ENCODE results near the gene RSRC1.

The RSRC1 gene

DNA sequence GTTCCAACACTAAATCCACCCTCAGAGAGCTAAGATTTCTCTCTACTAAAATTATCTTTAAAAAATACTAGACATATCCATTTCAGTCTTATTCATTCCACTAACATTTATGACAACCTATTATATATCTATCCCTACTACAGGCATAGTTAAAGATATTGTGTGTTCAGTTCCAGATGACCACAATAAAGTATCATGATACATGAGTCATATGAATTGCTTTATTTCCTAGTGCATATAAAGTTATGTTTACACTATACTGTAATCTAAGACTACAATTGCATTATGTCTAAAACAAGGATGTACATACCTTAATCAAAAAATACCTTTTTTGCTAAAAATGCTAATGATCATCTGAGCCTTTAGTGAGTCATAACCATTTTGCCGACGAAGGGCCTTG lies 23.1 kb upstream of the RSRC1 start:
- H4K20me1 ChIP-seq (ENCODE audit: insufficient read depth, low read length), result no peaks in the 10 kb centered on the region
- H3K9me3 ChIP-seq (ENCODE audit: low read length), result no peaks in the 10 kb centered on the region
- no peaks in the 10 kb centered on the region for H3K36me3 ChIP-seq (ENCODE audit: insufficient read depth, low read length)
- H3F3A ChIP-seq (ENCODE audit: insufficient read depth, low read length), result no peaks in the 10 kb centered on the region
- TF ChIP-seq EZH2 (IDR thresholded peaks at IDR 0.05; ENCODE audit: borderline replicate concordance, low read length), result no peak
- TF ChIP-seq, protein P1, sequence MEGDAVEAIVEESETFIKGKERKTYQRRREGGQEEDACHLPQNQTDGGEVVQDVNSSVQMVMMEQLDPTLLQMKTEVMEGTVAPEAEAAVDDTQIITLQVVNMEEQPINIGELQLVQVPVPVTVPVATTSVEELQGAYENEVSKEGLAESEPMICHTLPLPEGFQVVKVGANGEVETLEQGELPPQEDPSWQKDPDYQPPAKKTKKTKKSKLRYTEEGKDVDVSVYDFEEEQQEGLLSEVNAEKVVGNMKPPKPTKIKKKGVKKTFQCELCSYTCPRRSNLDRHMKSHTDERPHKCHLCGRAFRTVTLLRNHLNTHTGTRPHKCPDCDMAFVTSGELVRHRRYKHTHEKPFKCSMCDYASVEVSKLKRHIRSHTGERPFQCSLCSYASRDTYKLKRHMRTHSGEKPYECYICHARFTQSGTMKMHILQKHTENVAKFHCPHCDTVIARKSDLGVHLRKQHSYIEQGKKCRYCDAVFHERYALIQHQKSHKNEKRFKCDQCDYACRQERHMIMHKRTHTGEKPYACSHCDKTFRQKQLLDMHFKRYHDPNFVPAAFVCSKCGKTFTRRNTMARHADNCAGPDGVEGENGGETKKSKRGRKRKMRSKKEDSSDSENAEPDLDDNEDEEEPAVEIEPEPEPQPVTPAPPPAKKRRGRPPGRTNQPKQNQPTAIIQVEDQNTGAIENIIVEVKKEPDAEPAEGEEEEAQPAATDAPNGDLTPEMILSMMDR (IDR thresholded peaks at IDR 0.05; ENCODE audit: low read length), result no peak
- H2AFZ ChIP-seq (ENCODE audit: low read length), result no peak overlapping the region
- no peak overlapping the region for H3K4me2 ChIP-seq (ENCODE audit: low read length)
- no peaks in the 10 kb centered on the region for H3K4me1 ChIP-seq (ENCODE audit: insufficient read depth, low read length, severe bottlenecking)
- H3K79me2 ChIP-seq (ENCODE audit: insufficient read depth, low read length), result no peaks in the 10 kb centered on the region
- H3K9ac ChIP-seq (ENCODE audit: low read length), result no peak overlapping the region
- H3K9me2 ChIP-seq (ENCODE audit: low read depth, low read length), result no peaks in the 10 kb centered on the region
- no peak overlapping the region for H3K4me3 ChIP-seq (ENCODE audit: low read depth, low read length, poor library complexity, severe bottlenecking)
- H3K27me3 ChIP-seq (ENCODE audit: insufficient read depth, low read length), result no peaks in the 10 kb centered on the region
- H3K27ac ChIP-seq (ENCODE audit: low read depth, low read length, poor library complexity, severe bottlenecking), result no peak overlapping the region

DNA sequence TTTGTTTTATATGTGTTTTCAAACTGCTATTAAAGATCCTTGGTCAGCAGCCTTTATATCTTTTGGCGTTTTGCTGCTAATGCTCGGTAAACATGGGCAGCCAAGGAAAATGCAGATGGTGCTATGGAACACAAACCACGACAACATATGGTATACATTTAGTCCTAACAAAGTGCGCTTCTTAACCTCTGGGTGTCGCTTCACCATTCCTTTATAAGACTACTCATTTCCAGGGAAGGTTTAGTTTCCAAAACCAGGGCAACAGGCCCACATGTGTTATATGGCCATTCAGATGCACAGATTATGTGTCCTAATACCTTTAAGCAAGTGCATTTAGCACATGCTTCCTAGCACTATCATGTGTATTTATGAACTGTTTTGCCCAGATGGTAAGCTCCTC lies 18.4 kb upstream of the RSRC1 start:
- Histone ChIP-seq H3K9me2 (ENCODE audit: low read depth, low read length) (no peaks in the 10 kb centered on the region), H3K79me2 (ENCODE audit: insufficient read depth, low read length) (no peaks in the 10 kb centered on the region), H2AFZ (ENCODE audit: low read length) (no peak overlapping the region), H3F3A (ENCODE audit: insufficient read depth, low read length) (no peaks in the 10 kb centered on the region), H3K9ac (ENCODE audit: low read length) (no peak overlapping the region), H3K4me1 (ENCODE audit: insufficient read depth, low read length, severe bottlenecking) (peaks cover 6% of the 10 kb centered on the region), H3K4me3 (ENCODE audit: low read depth, low read length, poor library complexity, severe bottlenecking) (no peak overlapping the region), H3K36me3 (ENCODE audit: insufficient read depth, low read length) (no peaks in the 10 kb centered on the region; the same call in 1 of the 2 replicates), H3K4me2 (ENCODE audit: low read length) (no peak overlapping the region), H3K9me3 (ENCODE audit: low read length) (no peaks in the 10 kb centered on the region), H4K20me1 (ENCODE audit: insufficient read depth, low read length) (no peaks in the 10 kb centered on the region), H3K27ac (ENCODE audit: low read depth, low read length, poor library complexity, severe bottlenecking) (no peak overlapping the region), H3K27me3 (ENCODE audit: insufficient read depth, low read length) (no peaks in the 10 kb centered on the region)
- TF ChIP-seq, protein P1 (IDR thresholded peaks at IDR 0.05; ENCODE audit: low read length), result peak; percentile 50
- TF ChIP-seq EZH2 (IDR thresholded peaks at IDR 0.05; ENCODE audit: borderline replicate concordance, low read length), result no peak

DNA sequence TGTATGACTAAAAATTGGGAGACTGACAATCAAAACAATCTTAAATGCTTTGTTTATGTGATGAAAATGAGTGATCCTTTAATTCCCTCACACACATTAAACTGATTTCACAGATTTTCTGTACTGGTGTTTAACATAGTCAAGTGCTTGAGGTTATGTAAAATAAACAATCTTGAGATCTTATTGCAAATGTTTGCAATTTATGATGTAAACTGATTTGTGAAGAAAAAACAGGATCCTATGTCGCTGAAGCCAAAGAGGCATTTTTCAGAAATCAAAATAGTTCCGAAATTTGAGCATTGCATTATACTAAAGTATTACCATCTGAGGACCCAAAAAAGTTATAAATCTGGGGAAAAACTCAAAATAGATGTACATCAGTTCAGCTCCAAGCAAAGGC lies 16.4 kb upstream of the RSRC1 start:
- no peaks in the 10 kb centered on the region for H3K79me2 ChIP-seq (ENCODE audit: insufficient read depth, low read length)
- H3K4me3 ChIP-seq (ENCODE audit: low read depth, low read length, poor library complexity, severe bottlenecking), result no peak overlapping the region
- H3K27ac ChIP-seq (ENCODE audit: low read depth, low read length, poor library complexity, severe bottlenecking), result no peak overlapping the region
- no peaks in the 10 kb centered on the region for H3K27me3 ChIP-seq (ENCODE audit: insufficient read depth, low read length)
- H3K4me2 ChIP-seq (ENCODE audit: low read length), result no peak overlapping the region
- H3K36me3 ChIP-seq (ENCODE audit: insufficient read depth, low read length), result no peaks in the 10 kb centered on the region; the same call in 1 of the 2 replicates
- H3K9ac ChIP-seq (ENCODE audit: low read length), result no peak overlapping the region
- H3K4me1 ChIP-seq (ENCODE audit: insufficient read depth, low read length, severe bottlenecking), result peaks cover 19% of the 10 kb centered on the region
- H3F3A ChIP-seq (ENCODE audit: insufficient read depth, low read length), result no peaks in the 10 kb centered on the region
- no peaks in the 10 kb centered on the region for H4K20me1 ChIP-seq (ENCODE audit: insufficient read depth, low read length)
- no peaks in the 10 kb centered on the region for H3K9me3 ChIP-seq (ENCODE audit: low read length)
- H3K9me2 ChIP-seq (ENCODE audit: low read depth, low read length), result no peaks in the 10 kb centered on the region
- TF ChIP-seq EZH2 (IDR thresholded peaks at IDR 0.05; ENCODE audit: borderline replicate concordance, low read length), result no peak
- TF ChIP-seq, protein P1 (IDR thresholded peaks at IDR 0.05; ENCODE audit: low read length), result no peak
- no peak overlapping the region for H2AFZ ChIP-seq (ENCODE audit: low read length)
